ENCODE measurements around the gene NFE2.

- TF ChIP-seq EZH2 (IDR thresholded peaks at IDR 0.05; ENCODE audit: borderline replicate concordance, low read depth, low read length, severe bottlenecking), result no peak
- no peak for TF ChIP-seq CTCF (IDR thresholded peaks at IDR 0.05; ENCODE audit: extremely low read depth in 1 of 2, insufficient read depth in 1 of 2, low read depth in 1 of 2, low read length in 2 of 2)
- TF ChIP-seq POLR2AphosphoS5 (IDR thresholded peaks at IDR 0.05; ENCODE audit: insufficient read depth, low read depth, low read length), result no peak
- TF ChIP-seq MYC (IDR thresholded peaks at IDR 0.05; ENCODE audit: low read depth, low read length), result no peak
- TF ChIP-seq POLR2A (IDR thresholded peaks at IDR 0.05; ENCODE audit: low read depth, low read length), result no peak
Observed at GRCh38 chr12:54333420-54334034, 32.7 kb upstream of the NFE2 start.
